Parathyroid adenoma (tissue), 2 donors: ENCODE data around the gene SERPINE1.

Source experiments
- H2AFZ ChIP-seq: fragments of 300-600 bp; sonication (generic); one replicate; pipeline ENCODE4 v1.7.0; 2017; ENCODE audit warnings: antibody characterized with exemption, mild to moderate bottlenecking
- H3K27ac ChIP-seq: fragments of 300-600 bp; sonication (generic); one replicate; pipeline ENCODE4 v1.7.0; 2017
- H3K27me3 ChIP-seq: fragments of 300-600 bp; sonication (generic); one replicate; pipeline ENCODE4 v1.7.0; 2017; ENCODE audit warnings: low read length; ENCODE audit not compliant: control insufficient read depth, insufficient read depth
- H3K36me3 ChIP-seq: fragments of 300-600 bp; sonication (generic); one replicate; pipeline ENCODE4 v1.7.0; 2017; ENCODE audit warnings: low read length; ENCODE audit not compliant: control insufficient read depth, insufficient read depth
- H3K4me1 ChIP-seq: fragments of 300-600 bp; sonication (generic); one replicate; pipeline ENCODE4 v1.7.0; 2017; ENCODE audit warnings: control low read depth
- H3K4me2 ChIP-seq: fragments of 300-600 bp; sonication (generic); one replicate; pipeline ENCODE4 v1.7.0; 2017; ENCODE audit warnings: low read length
- H3K4me3 ChIP-seq: fragments of 300-600 bp; sonication (generic); one replicate; pipeline ENCODE4 v1.7.0; 2017; ENCODE audit warnings: low read depth, low read length
- H3K79me2 ChIP-seq: fragments of 300-600 bp; sonication (generic); one replicate; pipeline ENCODE4 v1.7.0; 2017; ENCODE audit warnings: control low read depth
- H3K9ac ChIP-seq: fragments of 300-600 bp; sonication (generic); one replicate; pipeline ENCODE4 v1.7.0; 2017; ENCODE audit warnings: mild to moderate bottlenecking
- H3K9me3 ChIP-seq: fragments of 300-600 bp; sonication (generic); one replicate; pipeline ENCODE4 v1.7.0; 2017; ENCODE audit warnings: low read length; ENCODE audit not compliant: control insufficient read depth
- CTCF ChIP-seq: fragments of 300-600 bp; sonication (generic); IDR thresholded peaks from one replicate; pipeline ENCODE4 v1.7.0; 2017; ENCODE audit warnings: antibody characterized with exemption, mild to moderate bottlenecking
- donor health status: primary hyperparathyroidism.

Gene SERPINE1

GRCh38 chr7:101106386-101106785, 20.5 kb upstream of the SERPINE1 start:
- no peak overlapping the region for H3K27ac ChIP-seq
- no peaks in the 10 kb centered on the region for H3K79me2 ChIP-seq
- H3K4me3 ChIP-seq, result no peak overlapping the region
- H2AFZ ChIP-seq, result no peak overlapping the region
- no peaks in the 10 kb centered on the region for H3K4me1 ChIP-seq
- H3K4me2 ChIP-seq, result no peak overlapping the region
- no peak for TF ChIP-seq CTCF
- H3K9ac ChIP-seq, result no peak overlapping the region
- no peaks in the 10 kb centered on the region for H3K27me3 ChIP-seq
- H3K36me3 ChIP-seq, result no peaks in the 10 kb centered on the region
- H3K9me3 ChIP-seq, result no peaks in the 10 kb centered on the region

GRCh38 chr7:101108330-101108857, 18.5 kb upstream of the SERPINE1 start:
- Histone ChIP-seq H3K27ac (no peak overlapping the region), H2AFZ (no peak overlapping the region), H3K36me3 (no peaks in the 10 kb centered on the region), H3K9ac (no peak overlapping the region), H3K4me1 (no peaks in the 10 kb centered on the region), H3K4me3 (no peak overlapping the region), H3K9me3 (no peaks in the 10 kb centered on the region), H3K79me2 (no peaks in the 10 kb centered on the region), H3K4me2 (no peak overlapping the region), H3K27me3 (no peaks in the 10 kb centered on the region)
- no peak for TF ChIP-seq CTCF

- TF ChIP-seq CTCF, result no peak
- Histone ChIP-seq H3K79me2 (no peaks in the 10 kb centered on the region), H2AFZ (no peak overlapping the region), H3K9ac (no peak overlapping the region), H3K36me3 (no peaks in the 10 kb centered on the region), H3K9me3 (no peaks in the 10 kb centered on the region), H3K4me2 (no peak overlapping the region), H3K4me3 (no peak overlapping the region), H3K27me3 (no peaks in the 10 kb centered on the region), H3K27ac (no peak overlapping the region), H3K4me1 (no peaks in the 10 kb centered on the region)
Measured at GRCh38 chr7:101108961-101109360, 17.9 kb upstream of the SERPINE1 start.

- Histone ChIP-seq H3K79me2 (no peaks in the 10 kb centered on the region), H3K4me2 (no peak overlapping the region), H3K4me3 (no peak overlapping the region), H3K36me3 (no peaks in the 10 kb centered on the region), H3K27me3 (no peaks in the 10 kb centered on the region), H3K9ac (no peak overlapping the region), H3K4me1 (no peaks in the 10 kb centered on the region), H3K9me3 (no peaks in the 10 kb centered on the region), H3K27ac (no peak overlapping the region), H2AFZ (no peak overlapping the region)
- TF ChIP-seq CTCF, result no peak
Measured at GRCh38 chr7:101109368-101109767, 17.5 kb upstream of the SERPINE1 start.

- no peak for TF ChIP-seq CTCF
- Histone ChIP-seq H3K27me3 (no peaks in the 10 kb centered on the region), H3K27ac (peak overlapping the region; percentile 6), H3K79me2 (no peaks in the 10 kb centered on the region), H3K9ac (no peak overlapping the region), H3K36me3 (no peaks in the 10 kb centered on the region), H3K4me3 (no peak overlapping the region), H3K4me2 (no peak overlapping the region), H3K4me1 (no peaks in the 10 kb centered on the region), H2AFZ (no peak overlapping the region), H3K9me3 (no peaks in the 10 kb centered on the region)
Measured at GRCh38 chr7:101111261-101111660, 15.6 kb upstream of the SERPINE1 start.
